KOPT-K1 (cell line): Measurements from ENCODE around the gene HEXIM1.

Experiments
- H3K27ac ChIP-seq: fragments of 200-600 bp; sonication (generic); 2 replicates; pipeline ENCODE4 v1.5.1; 2016; ENCODE audit warnings: antibody characterized with exemption, mild to moderate bottlenecking, low read depth, low read length; ENCODE audit not compliant: poor library complexity, severe bottlenecking
- H3K36me3 ChIP-seq: fragments of 200-600 bp; sonication (generic); 2 replicates; pipeline ENCODE4 v1.5.1; 2017; ENCODE audit warnings: antibody characterized with exemption, mild to moderate bottlenecking, low read length, moderate library complexity; ENCODE audit not compliant: insufficient read depth
- H3K9me3 ChIP-seq: fragments of 200-600 bp; sonication (generic); 2 replicates; pipeline ENCODE4 v1.5.1; 2017; ENCODE audit warnings: antibody characterized with exemption, low read length, mild to moderate bottlenecking; ENCODE audit not compliant: insufficient read depth, poor library complexity, severe bottlenecking

HEXIM1 gene

DNA sequence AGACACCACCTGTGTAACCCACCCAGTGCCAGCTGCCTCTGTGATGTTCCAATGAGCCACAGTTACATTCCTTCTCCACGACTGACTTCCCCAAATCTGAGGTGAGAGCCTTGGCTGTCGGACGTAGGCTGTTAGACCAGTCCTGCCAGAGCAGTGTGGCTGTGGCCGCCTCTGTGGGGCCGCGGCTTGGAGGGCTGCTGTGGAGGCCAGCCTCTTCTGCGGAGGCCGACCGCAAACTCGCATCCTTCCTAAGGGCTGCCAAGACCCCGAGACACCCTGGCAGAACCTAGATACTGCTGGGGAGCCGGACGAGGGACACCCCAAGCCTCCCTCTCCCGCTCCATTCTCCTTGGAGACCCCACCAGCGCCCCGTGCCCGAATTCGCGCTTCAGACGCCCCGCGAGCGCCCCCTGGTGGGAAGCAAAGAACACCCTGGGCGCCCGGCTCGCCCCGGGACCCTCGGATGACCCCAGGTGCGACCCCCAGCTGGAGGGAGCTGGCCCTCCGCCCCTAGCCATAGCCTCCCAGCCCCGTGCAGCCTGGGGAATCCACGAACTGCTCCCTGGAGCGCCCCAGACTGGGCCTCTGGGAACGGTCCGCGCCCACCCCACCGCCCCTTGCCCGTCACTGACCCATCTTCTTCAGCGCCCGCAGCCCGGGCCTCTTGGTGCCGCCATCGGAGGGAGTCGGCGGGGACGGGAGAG is 16.5 kb upstream of the HEXIM1 start:
- Histone ChIP-seq H3K9me3 (no peaks in the 10 kb centered on the region), H3K36me3 (no peaks in the 10 kb centered on the region), H3K27ac (peak overlapping the region; percentile 27)

DNA sequence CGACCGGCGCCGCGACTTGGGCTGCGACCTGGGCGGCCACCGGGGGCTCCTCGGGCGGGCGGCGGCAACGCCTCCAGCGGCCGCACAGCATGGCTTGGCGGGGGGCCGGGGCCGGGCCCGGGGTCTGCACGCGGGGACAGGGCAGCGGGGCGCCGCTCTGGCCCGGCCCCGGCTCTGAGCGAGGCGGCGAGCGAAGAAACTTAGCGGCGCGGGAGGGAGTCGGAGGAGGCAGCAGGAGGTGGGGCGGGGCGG is 16.0 kb upstream of the HEXIM1 start, which contains the start of gene PLCD3:
Gene PLCD3, minus strand, starts transcription at position 196 of the 252 bp plus-strand sequence. Its CDS starts 105 bp downstream, at position 91.
- peak within 1 kb of the TSS; percentile 50 for H3K27ac ChIP-seq
- no peaks in the 10 kb centered on the region for H3K9me3 ChIP-seq
- no peaks in the 10 kb centered on the region for H3K36me3 ChIP-seq

DNA sequence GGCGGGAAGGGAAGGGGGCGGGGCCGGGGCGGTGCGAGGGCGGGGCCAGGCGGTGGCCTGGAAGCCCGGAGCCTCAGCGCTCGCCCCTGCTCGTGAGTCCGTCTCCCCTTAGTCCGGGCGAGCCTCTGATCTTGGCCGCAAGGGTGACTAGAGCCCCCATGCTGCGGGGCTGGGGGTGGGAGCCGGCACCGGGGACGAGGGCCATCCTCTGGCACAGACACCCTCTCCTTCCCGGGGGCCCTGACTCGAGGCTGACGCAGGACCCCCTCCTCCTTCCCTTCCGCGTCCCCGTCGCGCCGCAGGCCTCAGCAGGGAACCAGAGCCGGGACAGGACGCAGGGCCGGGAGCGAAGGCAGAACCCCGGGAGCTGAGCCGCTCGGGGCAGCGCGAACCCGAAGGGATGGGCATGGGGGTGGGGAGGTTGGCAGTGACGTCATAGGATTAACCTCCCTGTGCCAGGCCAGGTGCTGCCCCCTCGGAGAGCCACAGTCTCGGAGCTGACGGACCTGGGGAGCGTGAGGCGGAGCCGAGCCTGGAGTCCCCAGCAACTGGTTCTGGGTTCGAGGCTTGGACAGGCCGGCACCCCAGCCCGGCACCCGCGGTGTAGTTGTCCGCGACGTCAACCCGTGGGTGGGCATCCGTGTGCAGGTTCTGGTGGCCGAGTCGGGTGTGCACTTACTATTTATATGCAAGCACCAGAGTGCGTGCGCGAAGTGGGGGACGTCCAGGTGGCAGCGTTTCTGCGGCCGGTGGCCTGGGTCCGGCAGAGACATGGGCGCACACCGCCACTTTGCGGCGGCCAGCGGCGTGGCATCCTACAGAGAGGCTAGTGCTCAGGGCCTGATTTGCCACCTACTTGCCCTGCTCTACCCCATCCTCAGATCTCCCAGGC is 15.5 kb upstream of the HEXIM1 start:
- H3K36me3 ChIP-seq: no peaks in the 10 kb centered on the region
- H3K9me3 ChIP-seq: no peaks in the 10 kb centered on the region
- H3K27ac ChIP-seq: peak overlapping the region; percentile 50

DNA sequence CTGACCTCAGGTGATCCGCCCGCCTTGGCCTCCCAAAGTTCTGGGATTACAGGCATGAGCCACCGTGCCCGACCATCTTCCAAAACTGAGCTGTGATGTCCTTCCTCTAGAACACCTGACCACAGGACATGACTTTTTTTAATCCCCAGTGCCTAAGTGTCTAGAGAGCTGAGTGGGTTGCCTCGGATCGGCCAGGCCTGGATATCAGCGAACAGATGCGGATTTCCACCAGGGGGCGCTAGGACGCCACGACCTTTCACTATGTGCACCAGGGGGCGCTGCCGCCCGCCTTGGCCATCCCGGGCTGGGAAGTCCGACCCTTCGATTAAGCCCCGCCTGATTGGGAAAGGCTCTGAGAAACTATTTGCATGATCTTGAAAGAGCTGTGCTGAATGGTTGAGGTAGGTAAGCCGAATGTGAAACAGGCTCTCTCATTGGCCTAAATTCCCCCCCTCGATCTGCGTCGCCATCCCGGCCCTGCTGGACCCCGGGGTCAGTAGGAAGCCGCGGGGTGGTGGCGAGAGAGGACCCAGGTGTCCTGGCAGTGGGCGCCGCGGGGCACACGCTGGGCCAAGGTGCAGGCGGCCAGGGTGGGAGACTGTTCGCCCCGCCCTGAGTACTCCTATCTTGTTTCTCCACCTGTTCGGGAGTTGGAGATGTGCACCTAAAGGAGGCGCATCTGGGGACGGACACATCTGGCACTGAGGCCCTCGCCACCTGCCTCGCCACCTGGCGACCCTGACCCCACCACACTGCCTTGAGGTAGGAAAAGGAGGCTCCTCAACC is 12.9 kb upstream of the HEXIM1 start, which contains the start of gene ACBD4:
Gene ACBD4, plus strand, starts transcription at position 496 of the 786 bp plus-strand sequence. CDS start 458 bp downstream, outside the sequence.
- peak within 1 kb of the TSS; percentile 40 for H3K27ac ChIP-seq
- no peaks in the 10 kb centered on the region for H3K36me3 ChIP-seq
- H3K9me3 ChIP-seq: no peaks in the 10 kb centered on the region

DNA sequence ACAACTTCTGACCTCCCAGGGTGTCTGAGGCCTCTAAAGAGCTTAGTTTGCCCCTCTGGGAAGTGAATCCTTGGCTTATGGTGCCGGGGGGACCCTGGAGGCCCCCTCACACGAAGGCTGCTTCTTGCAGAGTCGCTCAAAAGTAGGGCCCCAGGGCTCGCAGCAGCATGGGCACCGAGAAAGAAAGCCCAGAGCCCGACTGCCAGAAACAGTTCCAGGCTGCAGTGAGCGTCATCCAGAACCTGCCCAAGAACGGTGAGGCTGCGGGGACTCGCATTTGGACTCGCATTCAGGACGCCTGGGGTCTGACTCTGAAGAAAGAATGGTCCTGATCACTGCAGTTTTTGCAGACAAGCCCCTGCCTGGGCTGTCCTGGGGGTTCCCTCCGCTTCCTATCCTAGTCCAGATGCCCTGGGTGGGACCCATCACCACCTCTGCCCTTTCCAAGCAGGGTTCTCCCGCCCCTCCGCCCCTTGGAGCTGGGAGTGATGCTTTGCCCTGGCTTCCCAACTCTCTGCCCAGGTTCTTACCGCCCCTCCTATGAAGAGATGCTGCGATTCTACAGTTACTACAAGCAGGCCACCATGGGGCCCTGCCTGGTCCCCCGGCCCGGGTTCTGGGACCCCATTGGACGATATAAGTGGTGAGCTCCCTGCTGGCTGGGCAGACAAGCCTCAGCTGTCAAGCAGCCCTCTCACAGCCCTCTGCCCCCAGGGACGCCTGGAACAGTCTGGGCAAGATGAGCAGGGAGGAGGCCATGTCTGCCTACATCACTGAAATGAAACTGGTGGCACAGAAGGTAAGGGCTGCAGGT is 12.1 kb upstream of the HEXIM1 start:
- Histone ChIP-seq H3K36me3 (no peaks in the 10 kb centered on the region), H3K27ac (peak overlapping the region; percentile 40), H3K9me3 (no peaks in the 10 kb centered on the region)

DNA sequence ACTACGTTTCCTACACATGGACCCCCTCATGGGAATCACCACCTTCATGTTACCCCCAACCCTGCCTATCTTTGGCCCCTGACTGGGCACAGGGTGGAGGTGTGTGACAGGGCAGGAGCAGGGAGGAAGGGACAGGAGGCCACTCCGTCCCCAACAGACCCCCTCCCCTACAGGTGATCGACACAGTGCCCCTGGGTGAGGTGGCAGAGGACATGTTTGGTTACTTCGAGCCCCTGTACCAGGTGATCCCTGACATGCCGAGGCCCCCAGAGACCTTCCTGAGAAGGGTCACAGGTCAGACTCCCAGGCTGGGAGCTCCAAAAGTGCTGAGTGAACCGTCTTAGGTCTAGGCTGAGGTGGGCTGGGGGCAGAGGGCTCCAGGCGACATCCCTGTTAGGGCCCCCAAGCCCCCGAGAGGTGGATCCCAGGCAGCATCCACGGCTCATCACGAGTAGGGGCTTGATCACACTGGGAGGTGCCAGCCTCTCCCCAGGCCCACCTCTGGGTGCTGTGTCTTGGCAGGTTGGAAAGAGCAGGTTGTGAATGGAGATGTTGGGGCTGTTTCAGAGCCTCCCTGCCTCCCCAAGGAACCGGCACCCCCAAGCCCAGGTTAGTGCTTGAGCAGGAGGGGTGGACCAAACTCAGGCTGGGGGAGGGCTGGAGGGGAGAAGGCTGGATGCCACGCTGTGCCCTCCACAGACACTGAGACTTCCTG is 11.3 kb upstream of the HEXIM1 start:
- no peaks in the 10 kb centered on the region for H3K9me3 ChIP-seq
- H3K27ac ChIP-seq: no peak overlapping the region

DNA sequence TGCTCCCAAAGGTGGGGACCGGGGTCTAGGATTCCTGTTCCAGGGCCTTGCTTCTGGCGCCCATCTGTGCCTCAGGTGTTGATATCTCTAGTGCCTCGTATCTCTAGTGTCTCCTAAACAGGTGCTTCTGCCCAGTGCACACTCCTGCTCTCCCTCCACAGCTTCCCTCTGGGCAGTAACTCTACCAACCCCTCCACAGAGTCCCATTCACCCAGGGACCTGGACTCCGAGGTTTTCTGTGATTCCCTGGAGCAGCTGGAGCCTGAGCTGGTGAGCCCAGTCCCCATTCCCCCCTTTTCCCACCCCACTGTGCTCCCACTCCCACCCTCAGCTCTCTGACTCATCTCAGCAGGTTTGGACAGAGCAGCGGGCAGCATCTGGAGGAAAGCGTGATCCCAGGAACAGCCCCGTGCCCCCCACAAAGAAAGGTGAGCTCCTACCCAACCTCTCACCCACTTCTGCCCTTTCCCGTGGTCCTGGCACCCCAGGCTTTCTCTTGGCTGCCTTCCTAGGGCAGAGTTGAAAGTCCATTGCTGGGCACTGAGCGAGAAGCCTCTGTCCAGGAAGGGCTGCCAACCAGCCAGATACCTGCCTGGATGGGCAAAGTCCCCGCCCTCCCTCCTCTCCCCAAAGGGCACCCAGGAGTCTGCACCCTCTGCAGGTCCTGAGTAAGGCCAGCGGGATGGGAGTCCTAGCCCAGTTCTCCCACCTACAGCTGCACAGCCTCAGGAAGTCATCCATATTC is 10.5 kb upstream of the HEXIM1 start:
- Histone ChIP-seq H3K36me3 (no peaks in the 10 kb centered on the region), H3K27ac (no peak overlapping the region), H3K9me3 (no peaks in the 10 kb centered on the region)

More for the DNA sequence above, 11.3 kb upstream of the HEXIM1 start:
- H3K36me3 ChIP-seq: no peaks in the 10 kb centered on the region

DNA sequence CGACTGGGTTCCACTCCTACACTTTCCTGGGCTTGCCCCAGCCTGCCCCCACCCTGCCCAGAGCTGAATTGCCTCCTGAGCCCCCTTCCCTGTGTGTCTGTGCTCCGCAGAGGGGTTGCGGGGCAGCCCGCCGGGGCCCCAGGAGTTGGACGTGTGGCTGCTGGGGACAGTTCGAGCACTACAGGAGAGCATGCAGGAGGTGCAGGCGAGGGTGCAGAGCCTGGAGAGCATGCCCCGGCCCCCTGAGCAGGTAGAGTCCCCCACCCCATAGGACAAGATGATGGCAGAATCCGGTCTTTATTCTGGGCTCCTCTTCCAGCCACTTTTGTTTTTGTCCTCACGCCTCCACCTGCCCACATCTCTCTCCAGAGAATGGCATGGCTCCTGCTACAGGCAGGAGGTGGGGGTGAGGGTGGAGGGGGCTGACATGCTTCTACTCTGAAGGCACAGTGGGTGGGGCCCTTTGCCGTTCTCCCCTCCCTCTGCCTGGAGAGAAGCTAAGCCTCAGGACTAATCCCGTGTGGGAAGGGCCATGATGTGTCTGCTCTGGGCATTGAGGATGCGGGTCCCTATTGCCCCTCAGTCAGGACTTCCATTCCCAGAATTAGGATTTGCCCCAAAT is 9.3 kb upstream of the HEXIM1 start:
- Histone ChIP-seq H3K27ac (no peak overlapping the region), H3K36me3 (no peaks in the 10 kb centered on the region), H3K9me3 (no peaks in the 10 kb centered on the region)

DNA sequence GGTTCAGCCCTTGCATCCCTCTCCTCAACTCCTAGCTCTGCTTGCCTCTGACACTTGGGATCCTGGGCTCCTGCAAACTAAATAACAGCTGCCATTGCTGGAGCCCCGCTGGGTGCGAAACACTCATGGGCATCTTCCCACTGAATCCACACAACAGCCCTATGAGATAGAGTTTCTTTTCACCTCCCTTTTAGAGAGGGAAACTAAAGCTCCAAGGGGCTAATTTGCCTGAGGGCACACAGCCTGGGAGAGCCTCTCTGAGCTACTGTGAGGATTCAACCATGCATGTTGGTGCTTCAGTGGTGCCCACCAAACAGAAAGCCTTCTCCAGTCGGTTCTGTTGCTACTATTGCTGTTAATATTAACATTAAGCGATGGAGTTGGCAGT is 8.7 kb upstream of the HEXIM1 start:
- Histone ChIP-seq H3K27ac (no peak overlapping the region), H3K9me3 (no peaks in the 10 kb centered on the region), H3K36me3 (no peaks in the 10 kb centered on the region)

DNA sequence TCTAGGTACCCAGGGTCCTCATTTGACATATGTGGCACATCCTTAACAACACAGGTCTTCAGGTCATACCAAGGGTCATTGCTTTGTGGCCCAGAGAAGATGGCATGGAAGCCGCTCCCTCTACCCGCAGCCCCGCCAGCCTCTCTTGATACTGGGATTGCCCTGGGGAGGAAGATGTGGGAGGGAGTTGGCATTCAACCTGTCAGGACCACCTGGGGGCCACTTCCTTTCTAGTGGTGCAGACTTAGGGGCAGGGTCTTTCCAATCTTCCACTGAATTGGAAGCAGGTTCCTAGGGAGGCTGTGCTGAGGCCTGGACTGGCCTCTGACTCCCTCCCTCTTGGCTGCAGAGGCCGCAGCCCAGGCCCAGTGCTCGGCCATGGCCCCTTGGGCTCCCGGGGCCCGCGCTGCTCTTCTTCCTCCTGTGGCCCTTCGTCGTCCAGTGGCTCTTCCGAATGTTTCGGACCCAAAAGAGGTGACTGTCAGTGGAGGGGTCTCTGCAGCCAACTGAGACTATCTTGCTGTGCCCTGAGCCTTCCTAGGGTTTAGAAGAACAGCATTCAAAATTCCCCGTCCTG is 5.1 kb upstream of the HEXIM1 start:
- H3K9me3 ChIP-seq: no peaks in the 10 kb centered on the region
- H3K36me3 ChIP-seq: no peaks in the 10 kb centered on the region
- no peak overlapping the region for H3K27ac ChIP-seq

DNA sequence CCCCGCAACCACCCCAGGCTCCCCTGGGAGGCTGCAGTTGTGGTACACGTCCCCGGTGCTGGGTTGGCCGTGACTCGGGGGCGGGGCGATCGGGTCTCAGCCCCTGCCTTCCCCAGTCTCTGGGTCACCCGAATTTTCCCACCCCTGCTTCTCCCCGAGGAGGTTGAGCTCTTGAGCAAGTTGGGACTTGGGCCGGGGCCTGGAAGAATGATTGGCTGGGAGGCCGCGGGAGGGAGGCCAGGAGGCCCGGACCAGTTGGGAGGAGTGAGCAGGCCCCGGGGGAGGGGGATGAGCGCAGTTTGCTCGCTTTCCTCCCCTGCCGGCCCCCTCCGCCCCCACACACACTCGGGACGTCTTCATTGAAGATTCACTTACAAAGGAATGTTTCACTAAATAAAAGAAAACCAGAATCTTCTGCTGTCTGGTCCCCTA is 4.5 kb upstream of the HEXIM1 start:
- no peaks in the 10 kb centered on the region for H3K9me3 ChIP-seq
- H3K36me3 ChIP-seq: no peaks in the 10 kb centered on the region
- H3K27ac ChIP-seq: no peak overlapping the region

DNA sequence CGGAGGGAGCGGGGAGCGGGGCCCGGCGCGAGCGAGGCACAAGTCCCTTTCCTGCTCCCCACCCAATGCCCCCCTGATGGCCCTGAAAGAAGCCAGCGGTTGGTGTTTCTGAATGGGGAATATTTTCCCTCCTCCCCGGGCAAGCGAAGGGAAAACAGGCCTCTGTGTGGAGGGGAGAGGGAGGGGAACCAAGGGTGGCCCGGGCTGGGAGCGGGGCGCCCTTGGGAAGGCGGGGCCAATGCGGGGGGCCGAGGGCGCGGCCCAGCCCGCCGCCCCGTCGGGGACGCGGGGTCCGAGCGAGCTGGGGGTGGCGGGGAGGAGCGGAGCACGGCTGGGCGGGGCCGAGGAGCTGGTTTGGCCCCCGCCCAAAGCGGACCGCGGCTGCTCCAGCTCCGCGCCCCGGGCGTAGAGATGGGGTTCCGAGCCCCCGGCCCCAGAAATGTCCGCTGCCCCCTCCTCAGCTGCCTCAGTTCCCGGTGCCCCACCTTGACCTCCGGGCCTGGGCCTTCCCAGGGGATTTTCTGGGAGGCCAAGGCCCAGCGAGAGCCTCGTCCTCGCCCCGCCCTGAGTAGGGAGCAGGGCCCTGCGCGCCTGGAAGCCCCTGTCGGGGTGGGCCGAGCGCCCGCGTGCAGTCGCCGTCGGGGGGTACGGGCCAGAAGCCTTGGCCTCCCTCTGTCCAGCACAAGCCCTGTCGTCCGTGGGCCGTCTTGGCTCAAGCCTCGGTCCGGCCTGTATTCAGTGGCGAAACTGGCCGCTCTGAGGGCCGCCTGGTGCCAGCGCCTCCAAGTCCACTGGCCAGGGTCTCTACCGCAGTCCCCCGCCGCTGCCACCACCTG is 3.9 kb upstream of the HEXIM1 start:
- H3K36me3 ChIP-seq: no peaks in the 10 kb centered on the region

More for the DNA sequence above, 3.9 kb upstream of the HEXIM1 start:
- H3K9me3 ChIP-seq: no peaks in the 10 kb centered on the region
- no peak overlapping the region for H3K27ac ChIP-seq
